Right forelimb (tissue), 1 donor: ENCODE results near the gene LIPT2.

Experiments used
- DNase-seq: peaks from one replicate; pipeline ENCODE4 v3.0.0-alpha.2; 2018

The LIPT2 gene

DNA sequence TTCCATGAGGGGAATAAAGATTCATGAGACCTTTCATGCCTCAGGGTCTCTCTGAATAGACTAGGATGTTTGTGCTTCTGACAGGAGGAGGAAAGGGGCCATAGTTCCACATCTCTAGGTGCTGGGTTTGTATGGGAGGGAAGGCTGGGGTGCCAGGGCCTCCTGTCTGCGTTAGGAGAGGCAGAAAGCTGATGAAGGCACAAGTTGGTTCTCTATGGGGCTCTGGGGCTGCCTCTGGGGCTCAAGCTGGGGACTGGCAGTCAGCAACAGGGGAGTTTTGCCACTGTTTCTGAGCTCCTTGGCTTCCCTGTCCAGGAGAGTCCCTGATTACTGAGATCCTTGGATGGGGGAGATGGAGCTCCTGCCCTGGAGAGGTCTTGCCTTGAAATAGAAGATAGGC, 30.3 kb downstream of the LIPT2 start:
- no peak for DNase-seq

DNA sequence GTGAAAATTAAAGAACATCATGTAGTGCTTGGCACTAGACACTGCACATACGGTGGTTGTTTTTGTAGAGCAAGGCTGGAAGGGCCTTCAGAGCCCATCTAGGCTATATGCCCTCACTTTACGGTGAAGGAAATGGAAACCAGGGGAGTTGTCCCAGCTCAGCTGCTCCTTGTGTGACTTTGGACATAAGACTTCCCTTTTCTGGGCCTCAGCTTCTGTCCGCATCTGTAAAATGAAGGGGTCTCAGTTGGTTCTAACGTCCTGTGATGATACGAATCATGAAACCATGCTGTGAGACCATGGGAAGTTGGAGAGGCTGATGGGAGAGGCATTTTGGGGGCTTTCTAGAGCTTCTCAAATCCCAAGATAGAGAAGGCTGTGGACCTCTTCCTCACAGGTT, 30.9 kb downstream of the LIPT2 start:
- no peak for DNase-seq

DNA sequence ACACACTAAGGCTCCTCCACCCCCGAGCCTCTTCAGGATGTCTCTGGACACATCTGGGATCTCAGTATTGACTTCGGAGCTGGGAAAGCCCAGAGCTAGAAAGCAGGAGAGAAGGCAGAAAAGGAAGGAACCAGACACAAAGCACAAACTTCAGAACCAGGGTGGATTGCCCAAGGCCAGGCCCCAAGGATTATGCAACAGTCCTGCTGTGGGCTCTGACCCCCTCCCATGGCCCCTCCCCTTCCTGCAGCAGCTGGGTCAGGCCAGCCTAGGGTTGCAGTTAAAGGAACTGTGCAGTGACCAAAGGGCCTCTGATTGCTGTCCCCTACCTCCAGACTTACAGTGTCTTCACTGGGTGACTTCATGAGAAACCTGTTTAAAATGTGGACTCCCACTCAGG, 31.5 kb downstream of the LIPT2 start:
- DNase-seq: no peak

GRCh38 chr11:74460481-74461154, 32.9 kb downstream of the LIPT2 start:
- DNase-seq: no peak

GRCh38 chr11:74460065-74460464, 33.5 kb downstream of the LIPT2 start:
- no peak for DNase-seq

- DNase-seq: no peak
Measured at GRCh38 chr11:74459584-74459983, 33.9 kb downstream of the LIPT2 start.

- no peak for DNase-seq
Measured at GRCh38 chr11:74457356-74457755, 36.2 kb downstream of the LIPT2 start.

- peak; percentile 67 for DNase-seq
Measured at GRCh38 chr11:74453373-74453975, 40.0 kb downstream of the LIPT2 start.

- no peak for DNase-seq
Measured at GRCh38 chr11:74452366-74452765, 41.2 kb downstream of the LIPT2 start.

DNA sequence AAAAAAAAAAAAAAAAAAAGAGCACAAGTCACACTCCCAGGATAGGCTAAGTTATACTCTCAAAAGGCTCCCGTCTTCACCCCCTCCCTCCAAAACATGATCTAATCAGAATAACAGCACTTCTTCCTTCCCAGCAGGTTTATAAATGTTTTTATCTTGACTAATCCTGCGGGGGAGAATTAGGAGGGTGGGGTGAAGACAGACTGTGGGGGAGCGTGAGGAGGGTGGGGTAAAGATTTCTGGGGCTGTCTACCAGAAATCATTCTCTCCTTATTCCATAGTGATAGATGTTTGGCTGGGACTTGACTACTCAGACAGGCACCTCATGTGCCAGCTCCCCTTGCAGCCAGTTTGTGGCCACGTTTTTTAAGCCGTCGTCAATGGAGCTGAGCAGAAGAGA, 43.2 kb downstream of the LIPT2 start:
- no peak for DNase-seq

GRCh38 chr11:74449369-74449931, 44.1 kb downstream of the LIPT2 start:
- peak; percentile 56 for DNase-seq

DNA sequence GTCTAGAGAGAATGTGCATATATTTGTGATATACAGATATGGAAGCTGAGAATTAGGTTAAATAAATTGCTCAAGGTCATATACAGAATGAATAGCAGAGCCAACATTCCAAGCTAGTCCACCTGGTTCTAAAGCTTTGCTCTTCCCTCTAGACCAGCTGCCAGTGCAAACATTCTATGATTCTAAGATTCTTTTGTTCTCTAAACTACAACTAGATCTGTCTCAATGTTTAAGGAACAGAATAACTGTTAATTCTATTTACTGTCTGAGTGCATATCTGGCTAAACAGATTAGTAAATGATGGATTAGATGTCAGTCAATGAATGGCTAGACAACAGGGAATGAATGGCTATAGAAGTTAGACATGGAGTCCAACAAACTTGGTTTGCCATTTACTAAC, 45.8 kb downstream of the LIPT2 start:
- DNase-seq: no peak

- no peak for DNase-seq
Measured at GRCh38 chr11:74446532-74446938, 47.0 kb downstream of the LIPT2 start.

GRCh38 chr11:74444173-74444826, 49.2 kb downstream of the LIPT2 start:
- DNase-seq: no peak

DNA sequence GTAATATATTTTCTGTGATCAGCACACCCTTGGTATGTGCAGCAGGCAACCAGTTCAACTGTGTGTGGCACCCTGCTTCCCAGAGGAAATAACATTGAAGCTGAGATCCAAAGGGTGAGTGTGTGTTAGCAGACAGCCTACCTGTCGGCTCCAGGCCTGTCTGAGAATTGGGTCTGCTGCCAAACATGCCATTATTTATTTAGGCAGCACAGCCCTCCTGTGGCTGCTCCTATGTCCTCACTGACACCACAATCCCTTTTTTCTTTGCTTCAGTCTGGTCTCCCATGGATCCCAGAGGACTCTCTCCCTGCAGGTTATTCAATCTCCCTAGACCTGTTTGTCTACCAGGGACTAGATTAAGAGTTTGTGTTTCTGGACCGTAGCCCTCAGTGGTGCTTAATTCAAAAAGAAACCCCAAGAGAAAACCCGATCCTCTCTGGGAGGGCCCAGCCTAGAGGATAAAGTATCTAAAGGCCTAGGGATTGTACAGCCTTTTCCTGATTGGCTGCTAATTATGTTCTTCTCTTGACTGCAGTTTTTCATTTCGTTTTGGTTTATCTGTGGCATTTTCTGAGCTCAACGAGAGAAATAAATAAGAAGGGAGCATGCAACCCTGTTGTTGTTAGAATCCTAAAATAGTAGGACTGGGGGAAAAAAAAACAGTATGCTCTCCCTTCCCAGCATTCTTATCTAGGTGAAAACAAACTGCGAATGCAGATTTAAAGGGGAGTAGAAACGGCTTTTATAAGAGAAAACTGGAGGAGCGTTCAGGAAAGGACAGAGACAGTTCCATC, 50.3 kb downstream of the LIPT2 start:
- DNase-seq: no peak

GRCh38 chr11:74442636-74443035, 50.9 kb downstream of the LIPT2 start:
- DNase-seq: no peak
